Fibroblast of lung (primary cell): ENCODE measurements around the gene NDUFS7. TPM values are rescaled to one million over a fixed set of nuclear protein-coding genes. Genes with fewer than 3 reads are reported as not detected.

Experiments used
- DNase-seq, 2 donors: peaks; one replicate each; pipeline versions ENCODE4 v3.0.0 to v3.0.0-alpha.2; 2010; ENCODE audit warnings: low read depth in 2 of 2
- H2AFZ ChIP-seq: 2 replicates; pipeline ENCODE4 v1.5.1; 2012; ENCODE audit warnings: low read length, control low read depth, inconsistent platforms
- H3K27ac ChIP-seq: 2 replicates; pipeline ENCODE4 v1.5.1; 2011; ENCODE audit warnings: low read length, control low read depth; ENCODE audit not compliant: insufficient read depth
- H3K27me3 ChIP-seq: 2 replicates; pipeline ENCODE4 v1.5.1; 2011; ENCODE audit warnings: mild to moderate bottlenecking, low read length; ENCODE audit not compliant: control insufficient read depth, insufficient read depth
- H3K36me3 ChIP-seq: 2 replicates; pipeline ENCODE4 v1.5.1; 2011; ENCODE audit warnings: low read length; ENCODE audit not compliant: control insufficient read depth, insufficient read depth
- H3K4me1 ChIP-seq: 2 replicates; pipeline ENCODE4 v1.5.1; 2011; ENCODE audit warnings: low read length; ENCODE audit not compliant: control insufficient read depth, insufficient read depth; ENCODE audit errors: extremely low read depth
- H3K4me2 ChIP-seq: 2 replicates; pipeline ENCODE4 v1.5.1; 2011; ENCODE audit warnings: low read length, control low read depth; ENCODE audit not compliant: insufficient read depth; ENCODE audit errors: extremely low read depth
- H3K4me3 ChIP-seq, 4 experiments: fragments of 200-600 bp in 1 of 4; sonication (generic) in 1 of 4; replicated peaks in 1 of 4; 2 replicates each; pipeline ENCODE4 v1.5.1; 2011 to 2016; ENCODE audit warnings: low read length in 4 of 4, low read depth in 3 of 4, mild to moderate bottlenecking in 3 of 4, control low read depth in 2 of 4, inconsistent platforms in 1 of 4, mixed read lengths in 1 of 4; ENCODE audit not compliant: insufficient read depth in 1 of 4; ENCODE audit errors: control extremely low read depth in 1 of 4
- H3K79me2 ChIP-seq: 2 replicates; pipeline ENCODE4 v1.5.1; 2012; ENCODE audit warnings: mild to moderate bottlenecking, low read length, inconsistent platforms; ENCODE audit not compliant: control insufficient read depth, insufficient read depth
- H3K9ac ChIP-seq: 2 replicates; pipeline ENCODE4 v1.5.1; 2011; ENCODE audit warnings: mild to moderate bottlenecking, low read length, control low read depth; ENCODE audit not compliant: insufficient read depth
- H3K9me3 ChIP-seq: 2 replicates; pipeline ENCODE4 v1.5.1; 2012; ENCODE audit warnings: low read depth, low read length; ENCODE audit not compliant: control insufficient read depth, insufficient read depth
- H4K20me1 ChIP-seq: 2 replicates; pipeline ENCODE4 v1.5.1; 2011; ENCODE audit warnings: low read length; ENCODE audit not compliant: control insufficient read depth, insufficient read depth; ENCODE audit errors: extremely low read depth
- CTCF ChIP-seq, 2 donors: IDR thresholded peaks in 1 of 2; conservative IDR thresholded peaks in 1 of 2; 1 replicate in 1 of 2; 2 replicates in 1 of 2; pipeline ENCODE4 v1.5.1; 2011 to 2012; ENCODE audit warnings: low read length in 2 of 2, control low read depth in 1 of 2, inconsistent platforms in 1 of 2, low read depth in 1 of 2, mild to moderate bottlenecking in 1 of 2
- EZH2 ChIP-seq: IDR thresholded peaks from 2 replicates; pipeline ENCODE4 v1.5.1; 2012; ENCODE audit warnings: low read length, control low read depth, mild to moderate bottlenecking; ENCODE audit errors: missing control alignments
- polyA plus RNA-seq, 2 donors: library from polyadenylated mRNA; depleted of rRNA in 1 of 2; stranded (reverse) in 1 of 2; unstranded in 1 of 2; fragments of >200 nt; gene quantifications; 2 replicates each; pipeline ENCODE4 v1.2.1, GENCODE V29; 2011 to 2012; ENCODE audit warnings: missing spikeins in 1 of 2
- total RNA-seq: library from RNA; depleted of rRNA; stranded (reverse); fragments of >200 nt; gene quantifications from 2 replicates; pipeline ENCODE4 v1.2.1, GENCODE V29; 2014

NDUFS7 gene
- total and polyA plus RNA-seq, 2 donors (not counting 1 experiment from before 2014, with no cell fraction given): 29.6 to 71.2 TPM

GRCh38 chr19:1392939-1393530, 9.3 kb downstream of the NDUFS7 start:
- Histone ChIP-seq H3K9ac (no peak overlapping the region), H3K27ac (no peak overlapping the region), H3K27me3 (no peaks in the 10 kb centered on the region), H3K4me3 (no peak overlapping the region), H3K9me3 (no peaks in the 10 kb centered on the region), H3K4me2 (no peak overlapping the region), H3K36me3 (peaks cover 11% of the 10 kb centered on the region), H3K79me2 (peaks cover 3% of the 10 kb centered on the region), H4K20me1 (no peaks in the 10 kb centered on the region), H2AFZ (no peak overlapping the region), H3K4me1 (no peaks in the 10 kb centered on the region)
- no peak for TF ChIP-seq CTCF (conservative IDR thresholded peaks at IDR 0.05 in 1 of 2, IDR thresholded peaks at IDR 0.05 in 1 of 2; ENCODE audit: low read depth in 1 of 2, low read length in 2 of 2)
- DNase-seq: no peak

GRCh38 chr19:1393841-1394240, 10.1 kb downstream of the NDUFS7 start:
- H3K27ac ChIP-seq: no peak overlapping the region
- no peak for TF ChIP-seq CTCF (conservative IDR thresholded peaks at IDR 0.05 in 1 of 2, IDR thresholded peaks at IDR 0.05 in 1 of 2; ENCODE audit: low read depth in 1 of 2, low read length in 2 of 2)
- TF ChIP-seq EZH2: no peak
- no peak overlapping the region for H3K9ac ChIP-seq
- H3K4me2 ChIP-seq: no peak overlapping the region
- peaks cover 3% of the 10 kb centered on the region for H3K79me2 ChIP-seq
- no peaks in the 10 kb centered on the region for H3K9me3 ChIP-seq
- H3K36me3 ChIP-seq: peaks cover 9% of the 10 kb centered on the region
- H3K4me3 ChIP-seq: no peak overlapping the region
- no peaks in the 10 kb centered on the region for H3K27me3 ChIP-seq
- no peak for DNase-seq
- H3K4me1 ChIP-seq: no peaks in the 10 kb centered on the region
- no peaks in the 10 kb centered on the region for H4K20me1 ChIP-seq
- no peak overlapping the region for H2AFZ ChIP-seq

- peaks cover 3% of the 10 kb centered on the region for H3K36me3 ChIP-seq
- H3K27me3 ChIP-seq: no peaks in the 10 kb centered on the region
- TF ChIP-seq EZH2 (no peak), CTCF (conservative IDR thresholded peaks at IDR 0.05 in 1 of 2, IDR thresholded peaks at IDR 0.05 in 1 of 2; ENCODE audit: low read depth in 1 of 2, low read length in 2 of 2) (no peak)
- no peaks in the 10 kb centered on the region for H3K79me2 ChIP-seq
- H3K9ac ChIP-seq: no peak overlapping the region
- H2AFZ ChIP-seq: no peak overlapping the region
- no peaks in the 10 kb centered on the region for H4K20me1 ChIP-seq
- H3K4me1 ChIP-seq: no peaks in the 10 kb centered on the region
- H3K27ac ChIP-seq: no peak overlapping the region
- H3K9me3 ChIP-seq: no peaks in the 10 kb centered on the region
- no peak for DNase-seq
- no peak overlapping the region for H3K4me3 ChIP-seq
- H3K4me2 ChIP-seq: no peak overlapping the region
These were observed 10.8 kb downstream of the NDUFS7 start for GRCh38 chr19:1394252-1395193.
